Subcutaneous adipose tissue (tissue), 4 donors: ENCODE results near the gene NAP1L5. TPM values are rescaled to one million over a fixed set of nuclear protein-coding genes. Genes with fewer than 3 reads are reported as not detected.

Experiments
- CTCF ChIP-seq: fragments of 450-650 bp; IDR thresholded peaks from one replicate; pipeline ENCODE4 v1.5.1; 2016; ENCODE audit warnings: low read depth, mild to moderate bottlenecking, control low read depth, antibody characterized with exemption, moderate library complexity
- total RNA-seq, 4 donors: library from RNA; depleted of rRNA; stranded (reverse); fragments of >200 nt; gene quantifications; one replicate each; pipeline ENCODE4 v1.1.0, GENCODE V29; 2016

NAP1L5 gene
- total RNA-seq, 4 donors from 2014 or later: 4.1 to 7.5 (median 6.0) TPM

- TF ChIP-seq CTCF: no peak
Observed at GRCh38 chr4:88731381-88731780, 33.8 kb upstream of the NAP1L5 start.

- TF ChIP-seq CTCF: no peak
Observed at GRCh38 chr4:88730811-88731210, 33.2 kb upstream of the NAP1L5 start.

- no peak for TF ChIP-seq CTCF
Observed at GRCh38 chr4:88729146-88729760, 31.6 kb upstream of the NAP1L5 start.

GRCh38 chr4:88728146-88728545, 30.5 kb upstream of the NAP1L5 start:
- no peak for TF ChIP-seq CTCF

- TF ChIP-seq CTCF: no peak
Observed at GRCh38 chr4:88725986-88726385, 28.4 kb upstream of the NAP1L5 start.

- no peak for TF ChIP-seq CTCF
Observed at GRCh38 chr4:88725143-88725542, 27.5 kb upstream of the NAP1L5 start.

- TF ChIP-seq CTCF: no peak
Observed at GRCh38 chr4:88724406-88724805, 26.8 kb upstream of the NAP1L5 start.
